ENCODE results near the gene COL13A1. TPM values are rescaled to one million over a fixed set of nuclear protein-coding genes. Genes with fewer than 3 reads are reported as not detected.

Gene COL13A1
- total and polyA plus RNA-seq, 2 donors from 2014 or later = 4.0 to 5.2 TPM

- Histone ChIP-seq H3K27me3 (ENCODE audit: control insufficient read depth, insufficient read depth, low read length) (no peaks in the 10 kb centered on the region), H3K4me3 (ENCODE audit: low read length in 3 of 3) (no peak overlapping the region), H3K9me3 (ENCODE audit: control insufficient read depth in 2 of 3, insufficient read depth in 1 of 3, low read length in 3 of 3) (no peaks in the 10 kb centered on the region), H3K36me3 (ENCODE audit: control insufficient read depth in 2 of 3, insufficient read depth in 3 of 3, low read length in 3 of 3) (no peaks in the 10 kb centered on the region), H3K27ac (ENCODE audit: low read depth in 2 of 2, low read length in 2 of 2) (no peak overlapping the region), H3K4me1 (ENCODE audit: control insufficient read depth in 2 of 3, insufficient read depth in 2 of 3, low read depth in 1 of 3, low read length in 3 of 3) (no peaks in the 10 kb centered on the region), H3K9ac (ENCODE audit: low read length in 3 of 3) (no peak overlapping the region)
- TF ChIP-seq, protein P1, sequence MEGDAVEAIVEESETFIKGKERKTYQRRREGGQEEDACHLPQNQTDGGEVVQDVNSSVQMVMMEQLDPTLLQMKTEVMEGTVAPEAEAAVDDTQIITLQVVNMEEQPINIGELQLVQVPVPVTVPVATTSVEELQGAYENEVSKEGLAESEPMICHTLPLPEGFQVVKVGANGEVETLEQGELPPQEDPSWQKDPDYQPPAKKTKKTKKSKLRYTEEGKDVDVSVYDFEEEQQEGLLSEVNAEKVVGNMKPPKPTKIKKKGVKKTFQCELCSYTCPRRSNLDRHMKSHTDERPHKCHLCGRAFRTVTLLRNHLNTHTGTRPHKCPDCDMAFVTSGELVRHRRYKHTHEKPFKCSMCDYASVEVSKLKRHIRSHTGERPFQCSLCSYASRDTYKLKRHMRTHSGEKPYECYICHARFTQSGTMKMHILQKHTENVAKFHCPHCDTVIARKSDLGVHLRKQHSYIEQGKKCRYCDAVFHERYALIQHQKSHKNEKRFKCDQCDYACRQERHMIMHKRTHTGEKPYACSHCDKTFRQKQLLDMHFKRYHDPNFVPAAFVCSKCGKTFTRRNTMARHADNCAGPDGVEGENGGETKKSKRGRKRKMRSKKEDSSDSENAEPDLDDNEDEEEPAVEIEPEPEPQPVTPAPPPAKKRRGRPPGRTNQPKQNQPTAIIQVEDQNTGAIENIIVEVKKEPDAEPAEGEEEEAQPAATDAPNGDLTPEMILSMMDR (IDR thresholded peaks at IDR 0.05; ENCODE audit: borderline replicate concordance, extremely low read depth, insufficient read depth) = no peak
- intact Hi-C loops (cut with DNase I) = no loop called here
- FAIRE-seq (no peak), DNase-seq (peak in 1 of 5 donors; percentile 66)
Observed at GRCh38 chr10:69766161-69766910, 35.4 kb upstream of the COL13A1 start.

GRCh38 chr10:69767793-69768192, 33.9 kb upstream of the COL13A1 start:
- H3K4me3 ChIP-seq (ENCODE audit: low read length in 3 of 3) = no peak overlapping the region
- no peak overlapping the region for H3K9ac ChIP-seq (ENCODE audit: low read length in 3 of 3)
- H3K27me3 ChIP-seq (ENCODE audit: control insufficient read depth, insufficient read depth, low read length) = no peaks in the 10 kb centered on the region
- no peaks in the 10 kb centered on the region for H3K4me1 ChIP-seq (ENCODE audit: control insufficient read depth in 2 of 3, insufficient read depth in 2 of 3, low read depth in 1 of 3, low read length in 3 of 3)
- no peak for FAIRE-seq
- no peak overlapping the region for H3K27ac ChIP-seq (ENCODE audit: low read depth in 2 of 2, low read length in 2 of 2)
- TF ChIP-seq, protein P1 (IDR thresholded peaks at IDR 0.05; ENCODE audit: borderline replicate concordance, extremely low read depth, insufficient read depth) = no peak
- H3K9me3 ChIP-seq (ENCODE audit: control insufficient read depth in 2 of 3, insufficient read depth in 1 of 3, low read length in 3 of 3) = peaks cover 0 to 2% (median 0%) of the 10 kb centered on the region in 3 donors
- no peaks in the 10 kb centered on the region for H3K36me3 ChIP-seq (ENCODE audit: control insufficient read depth in 2 of 3, insufficient read depth in 3 of 3, low read length in 3 of 3)
- no peak for DNase-seq
- intact Hi-C loops (cut with DNase I) = no loop called here

DNA sequence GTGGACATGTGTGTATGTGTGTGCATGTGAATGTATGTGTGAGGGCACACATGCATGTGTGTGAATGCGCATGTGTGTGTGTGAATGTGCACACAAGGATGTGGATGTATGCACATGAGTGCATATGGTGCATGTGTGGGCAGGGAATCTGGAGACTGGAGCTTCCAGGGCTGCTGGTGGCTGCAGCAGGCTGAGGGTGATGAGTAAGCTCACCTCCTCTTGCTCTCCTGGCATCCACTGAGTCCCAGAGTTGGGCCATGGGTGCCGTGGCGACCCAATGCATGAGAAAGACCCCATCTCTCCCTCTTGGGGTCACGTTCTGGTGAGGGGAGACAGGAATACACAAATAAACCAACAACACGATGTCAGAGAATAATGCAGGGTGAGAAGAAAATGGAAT, 33.3 kb upstream of the COL13A1 start:
- no peaks in the 10 kb centered on the region for H3K4me1 ChIP-seq (ENCODE audit: control insufficient read depth in 2 of 3, insufficient read depth in 2 of 3, low read depth in 1 of 3, low read length in 3 of 3)
- no peaks in the 10 kb centered on the region for H3K27me3 ChIP-seq (ENCODE audit: control insufficient read depth, insufficient read depth, low read length)
- no peak overlapping the region for H3K4me3 ChIP-seq (ENCODE audit: low read length in 3 of 3)
- H3K9ac ChIP-seq (ENCODE audit: low read length in 3 of 3) = no peak overlapping the region
- intact Hi-C loops (cut with DNase I) = no loop called here
- FAIRE-seq (no peak), DNase-seq (no peak)
- TF ChIP-seq, protein P1 (IDR thresholded peaks at IDR 0.05; ENCODE audit: borderline replicate concordance, extremely low read depth, insufficient read depth) = no peak
- H3K27ac ChIP-seq (ENCODE audit: low read depth in 2 of 2, low read length in 2 of 2) = no peak overlapping the region
- H3K9me3 ChIP-seq (ENCODE audit: control insufficient read depth in 2 of 3, insufficient read depth in 1 of 3, low read length in 3 of 3) = peaks cover 0 to 4% (median 0%) of the 10 kb centered on the region in 3 donors
- H3K36me3 ChIP-seq (ENCODE audit: control insufficient read depth in 2 of 3, insufficient read depth in 3 of 3, low read length in 3 of 3) = no peaks in the 10 kb centered on the region

Data from kidney (tissue), 14 donors.